GM18870 (cell line): ENCODE measurements around the gene P2RX6.

ENCODE experiments used
- ATAC-seq: cut with Tn5 transposase; IDR thresholded peaks from one replicate; pipeline ENCODE4 v1.9.1; 2021; ENCODE audit warnings: moderate library complexity; ENCODE audit not compliant: unreplicated experiment

The P2RX6 gene

DNA sequence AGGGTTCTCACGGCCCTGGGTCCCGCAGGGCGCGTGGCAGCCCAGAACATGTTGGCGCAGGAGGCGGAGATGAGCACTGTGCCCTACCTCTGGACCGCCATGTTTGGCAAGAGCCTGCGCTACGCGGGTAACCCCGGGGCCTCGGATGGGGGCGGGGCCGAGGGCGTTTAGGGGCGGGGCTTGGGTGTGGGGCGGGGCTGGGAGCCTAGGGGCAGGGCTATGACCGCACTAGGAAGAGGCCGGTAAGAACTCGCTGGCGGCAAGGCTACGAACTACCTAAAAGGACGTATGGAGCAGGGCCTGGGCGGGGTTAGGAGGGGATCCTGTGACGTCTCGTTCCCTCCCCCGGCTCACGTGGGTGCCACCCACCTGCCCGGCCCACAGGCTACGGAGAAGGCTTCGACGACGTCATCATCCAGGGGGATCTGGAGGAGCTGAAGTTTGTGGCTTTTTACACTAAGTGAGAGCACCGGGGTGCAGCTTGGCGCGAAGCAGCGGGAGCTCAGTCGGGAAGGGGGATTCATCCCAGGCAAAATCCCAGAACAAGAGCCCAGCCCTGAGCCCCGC, 35.6 kb upstream of the P2RX6 start:
- ATAC-seq = no peak

DNA sequence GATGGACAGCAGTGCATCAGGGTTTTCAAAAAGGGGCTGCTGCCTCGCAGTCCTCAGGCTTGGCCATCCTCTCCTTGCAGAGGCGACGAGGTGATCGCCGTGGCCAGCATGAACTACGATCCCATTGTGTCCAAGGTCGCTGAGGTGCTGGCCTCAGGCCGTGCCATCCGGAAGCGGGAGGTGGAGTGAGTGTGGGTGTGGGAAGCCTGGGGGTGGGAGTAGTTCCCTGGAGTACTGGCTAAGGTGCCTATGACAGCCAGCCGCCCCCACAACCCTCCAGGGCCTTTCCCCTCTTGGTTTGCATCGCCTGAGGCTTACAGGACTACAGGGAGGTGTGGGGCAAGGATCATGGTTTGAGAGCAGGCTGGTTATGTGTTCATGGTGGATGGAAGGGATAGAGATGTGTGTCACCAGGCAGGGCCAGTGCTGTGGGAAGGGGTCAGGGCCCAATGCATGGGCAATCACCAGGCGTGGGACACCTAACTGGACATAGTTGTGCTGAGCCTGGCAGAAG, 35.0 kb upstream of the P2RX6 start:
- no peak for ATAC-seq

DNA sequence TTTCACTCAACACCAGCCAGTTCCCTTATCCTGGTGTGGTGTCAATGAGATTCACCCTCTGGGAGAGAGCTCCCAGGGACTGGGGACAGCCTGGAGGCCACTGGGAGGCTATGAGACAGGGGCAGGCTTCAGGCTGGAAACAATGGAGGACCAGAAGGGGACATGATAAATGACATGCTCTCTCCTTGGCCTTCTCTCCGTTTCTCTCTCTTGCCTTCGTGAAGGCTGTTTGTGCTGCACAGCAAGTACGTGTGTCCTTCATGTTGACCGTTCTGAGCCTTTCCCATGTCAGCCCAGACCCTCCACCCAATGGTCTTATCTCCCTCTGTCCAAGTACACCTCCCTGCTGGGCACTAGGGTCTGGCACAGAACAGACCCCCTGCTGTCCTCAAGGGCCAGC, 34.4 kb upstream of the P2RX6 start:
- ATAC-seq = no peak

DNA sequence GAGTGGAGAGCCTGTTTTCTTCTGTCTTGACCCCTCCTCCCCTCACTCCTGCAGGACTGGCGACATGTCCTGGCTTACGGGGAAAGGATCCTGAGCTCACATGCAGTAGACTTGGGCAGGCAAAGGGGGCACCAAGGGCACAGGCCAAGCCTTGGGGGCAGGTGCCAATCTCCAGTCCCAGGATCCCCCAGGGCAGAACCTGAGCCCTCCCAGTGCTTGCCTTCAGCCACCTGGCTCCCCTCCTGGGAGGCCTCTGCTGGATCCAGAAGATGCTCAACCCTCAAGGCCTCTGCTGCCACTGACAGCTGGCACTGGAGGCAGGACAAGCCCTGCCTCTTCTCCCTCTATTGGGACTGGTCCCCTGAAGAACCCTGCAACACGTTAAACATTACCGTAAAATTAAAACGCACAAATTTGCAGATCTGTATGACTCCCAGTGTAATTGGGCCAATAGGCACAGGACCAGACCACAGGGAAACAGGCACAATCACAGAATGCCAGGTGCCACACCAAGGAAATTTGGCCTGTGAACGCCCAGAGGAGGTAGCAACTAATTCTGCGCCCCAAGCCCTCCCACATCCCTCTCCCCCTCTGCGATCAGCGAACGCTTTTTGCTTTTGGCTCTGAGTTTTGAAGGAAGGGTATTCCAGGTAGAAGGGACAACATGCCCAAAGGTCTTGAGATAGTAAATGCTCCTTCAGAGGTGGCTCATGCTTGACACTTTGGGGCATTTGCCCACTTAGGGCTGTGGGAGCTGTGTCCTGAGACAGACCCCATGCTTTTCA, 33.8 kb upstream of the P2RX6 start:
- ATAC-seq = no peak

DNA sequence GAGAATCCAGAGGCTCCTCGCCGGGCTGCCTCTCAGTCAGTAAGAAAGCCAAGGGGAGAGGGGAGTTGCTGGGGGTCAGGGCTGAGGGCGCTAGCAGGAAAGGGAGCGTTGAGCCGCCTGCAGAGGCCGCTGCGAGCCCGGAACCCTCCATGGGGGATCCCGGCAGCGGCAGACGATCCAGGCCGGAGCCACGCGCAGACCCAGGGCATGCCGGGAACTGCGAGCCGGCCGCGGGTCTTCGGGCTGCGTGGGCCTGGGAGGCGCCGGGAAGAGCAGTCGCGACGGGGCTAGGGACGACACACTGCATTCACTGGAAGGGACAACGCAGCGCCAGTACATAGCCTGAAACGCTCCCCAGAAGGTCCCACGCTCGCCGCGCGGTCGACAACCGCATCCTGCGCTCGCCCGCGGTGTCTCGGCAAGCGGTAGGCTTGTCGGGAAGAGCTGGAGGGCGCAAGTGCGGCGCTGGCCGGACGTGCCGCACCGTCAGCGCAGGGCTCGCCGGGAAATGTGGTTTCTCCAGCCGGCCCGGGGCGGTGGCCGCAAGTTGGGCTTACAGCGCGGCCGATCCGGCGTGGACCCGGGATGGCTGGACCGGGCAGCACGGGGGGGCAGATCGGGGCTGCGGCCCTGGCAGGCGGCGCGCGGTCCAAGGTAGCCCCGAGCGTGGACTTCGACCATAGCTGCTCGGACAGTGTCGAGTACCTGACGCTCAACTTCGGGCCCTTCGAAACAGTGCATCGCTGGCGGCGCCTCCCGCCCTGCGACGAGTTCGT, 33.0 kb upstream of the P2RX6 start, which contains the start of gene LZTR1:
Gene LZTR1, plus strand, starts transcription at position 511 of the 776 bp plus-strand sequence. Its CDS starts 75 bp downstream, at position 586.
- ATAC-seq = peak; percentile 58

DNA sequence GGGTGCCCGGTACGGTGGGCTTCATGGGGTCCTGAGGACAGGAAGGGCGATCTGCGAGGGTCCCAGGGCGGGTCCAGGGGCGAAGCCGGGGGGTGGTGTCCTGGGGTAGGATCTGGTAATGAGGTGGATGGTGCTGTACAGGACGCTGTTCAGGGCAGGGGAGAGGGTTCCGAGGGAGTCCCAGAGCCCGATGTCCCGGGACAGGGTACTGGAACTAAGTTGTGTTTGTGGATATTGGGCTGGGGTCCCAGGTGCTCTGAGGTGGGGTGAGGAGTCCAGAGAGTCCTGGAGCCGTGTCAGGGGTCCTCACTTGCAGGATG, 32.4 kb upstream of the P2RX6 start:
- no peak for ATAC-seq

DNA sequence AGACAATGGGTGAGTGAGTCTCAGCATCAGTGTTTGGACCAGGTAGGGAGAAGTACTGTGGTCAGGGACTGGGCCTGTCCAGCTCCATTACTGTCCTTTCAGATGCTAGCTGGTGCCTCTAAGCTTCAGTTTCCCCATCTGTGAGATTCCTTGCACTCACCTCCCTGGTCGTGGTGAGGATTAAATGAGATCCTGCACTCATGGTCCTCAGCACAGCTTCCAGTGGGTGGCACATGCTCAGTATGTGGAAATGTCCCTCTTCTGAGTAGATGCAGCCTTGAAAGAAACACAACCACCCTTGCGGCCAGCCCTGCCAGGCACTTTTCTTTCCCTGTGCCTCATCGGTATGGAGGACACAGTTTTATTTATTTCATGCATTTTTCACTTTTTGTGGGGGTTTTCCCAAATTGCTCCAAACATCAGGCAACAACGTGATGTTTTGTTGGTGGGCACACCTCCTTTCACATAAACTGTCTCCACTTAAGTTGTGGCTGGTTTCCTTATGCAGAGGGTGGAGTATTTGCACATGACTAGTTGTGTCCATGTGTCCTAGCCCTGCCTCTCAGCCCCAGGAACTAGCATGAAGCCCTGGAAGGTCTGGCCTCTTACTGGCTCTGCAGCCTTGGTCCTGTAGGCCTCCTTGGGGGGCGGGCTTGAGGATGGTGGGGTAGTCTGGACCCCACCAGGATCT, 31.7 kb upstream of the P2RX6 start:
- ATAC-seq = no peak

DNA sequence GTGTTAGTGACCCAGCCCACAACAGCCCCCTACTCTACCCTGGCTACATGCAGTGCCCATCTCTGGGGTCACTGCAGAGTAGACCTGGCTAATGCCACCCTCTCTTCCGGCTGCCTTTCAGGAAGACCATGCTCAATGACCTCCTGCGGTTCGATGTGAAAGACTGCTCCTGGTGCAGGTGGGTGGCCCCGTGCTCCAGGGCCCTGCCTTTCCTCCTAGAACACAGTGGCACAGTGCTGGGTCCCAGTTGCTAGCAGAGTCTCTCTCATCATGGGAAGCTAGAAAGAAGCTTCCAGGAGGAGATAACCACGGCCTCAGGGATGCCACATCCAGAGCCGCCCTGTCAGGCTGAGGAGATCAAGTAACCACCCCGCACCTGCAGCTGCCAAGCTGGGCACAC, 29.2 kb upstream of the P2RX6 start:
- no peak for ATAC-seq

DNA sequence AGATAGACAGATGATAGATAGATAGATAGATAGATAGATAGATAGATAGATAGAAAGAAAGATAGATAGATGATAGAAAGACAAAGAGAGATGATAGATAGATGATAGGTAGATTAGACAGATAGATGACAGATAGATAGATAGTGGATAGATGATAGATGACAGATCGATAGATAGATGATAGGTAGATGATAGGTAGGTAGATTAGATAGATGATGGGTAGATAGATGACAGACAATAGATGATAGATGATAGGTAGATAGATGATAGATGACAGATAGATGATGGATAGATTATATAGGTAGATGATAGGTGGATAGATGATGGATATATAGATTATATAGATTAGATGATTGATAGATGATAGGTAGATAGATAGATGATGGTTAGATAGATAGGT, 28.6 kb upstream of the P2RX6 start:
- no peak for ATAC-seq

DNA sequence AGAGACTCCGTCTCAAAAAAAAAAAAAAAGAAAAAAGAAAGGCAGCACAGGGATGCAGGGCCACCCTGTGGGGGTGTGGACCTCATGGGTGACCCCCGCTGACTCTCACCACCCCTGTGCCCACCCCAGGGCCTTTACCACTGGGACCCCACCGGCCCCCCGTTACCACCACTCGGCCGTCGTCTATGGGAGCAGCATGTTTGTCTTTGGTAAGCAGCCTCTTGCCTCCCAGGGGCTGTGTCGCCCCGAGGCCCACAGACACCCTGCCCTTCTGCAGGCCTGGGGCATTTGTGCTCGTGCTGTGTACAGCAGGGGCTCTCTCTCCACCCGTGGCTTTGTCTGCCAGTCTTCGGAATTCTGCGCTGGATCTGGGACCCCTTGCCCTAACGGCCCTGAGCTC, 27.6 kb upstream of the P2RX6 start:
- no peak for ATAC-seq

DNA sequence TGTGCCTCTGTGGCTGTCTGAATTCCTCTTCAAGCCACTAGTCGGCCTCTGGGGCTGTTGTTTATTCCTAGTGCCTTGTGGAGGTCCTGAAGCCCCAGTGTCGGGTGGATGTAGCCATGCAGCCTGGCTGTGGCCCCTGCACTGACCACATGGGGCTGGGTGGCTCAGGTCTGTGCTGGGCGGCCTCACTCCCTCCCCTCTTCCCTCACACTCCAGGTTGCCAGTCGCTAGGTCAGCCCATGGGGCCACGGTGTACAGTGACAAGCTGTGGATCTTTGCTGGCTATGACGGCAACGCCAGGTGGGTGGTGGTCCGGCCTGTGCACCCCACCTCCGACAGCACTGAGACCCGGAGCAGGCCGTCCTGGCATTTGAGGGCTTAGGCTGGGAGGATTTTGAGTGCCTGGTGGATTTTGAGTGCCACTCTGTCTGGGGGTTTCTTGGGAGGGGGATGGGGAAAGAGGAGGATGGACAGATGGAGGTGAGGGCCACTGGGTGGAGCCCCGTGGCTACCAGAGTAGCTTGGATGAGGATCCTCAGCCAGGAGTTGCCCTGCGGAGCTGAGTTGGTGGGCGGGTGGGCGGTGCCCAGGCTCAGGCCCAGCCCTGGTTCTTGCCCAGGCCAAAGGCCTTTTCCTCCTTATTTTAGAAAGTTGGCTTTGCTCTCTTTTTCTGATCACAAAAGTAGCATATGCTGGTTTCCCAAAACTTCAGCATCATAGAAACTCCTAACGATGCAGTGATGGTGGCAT, 26.2 kb upstream of the P2RX6 start:
- no peak for ATAC-seq

DNA sequence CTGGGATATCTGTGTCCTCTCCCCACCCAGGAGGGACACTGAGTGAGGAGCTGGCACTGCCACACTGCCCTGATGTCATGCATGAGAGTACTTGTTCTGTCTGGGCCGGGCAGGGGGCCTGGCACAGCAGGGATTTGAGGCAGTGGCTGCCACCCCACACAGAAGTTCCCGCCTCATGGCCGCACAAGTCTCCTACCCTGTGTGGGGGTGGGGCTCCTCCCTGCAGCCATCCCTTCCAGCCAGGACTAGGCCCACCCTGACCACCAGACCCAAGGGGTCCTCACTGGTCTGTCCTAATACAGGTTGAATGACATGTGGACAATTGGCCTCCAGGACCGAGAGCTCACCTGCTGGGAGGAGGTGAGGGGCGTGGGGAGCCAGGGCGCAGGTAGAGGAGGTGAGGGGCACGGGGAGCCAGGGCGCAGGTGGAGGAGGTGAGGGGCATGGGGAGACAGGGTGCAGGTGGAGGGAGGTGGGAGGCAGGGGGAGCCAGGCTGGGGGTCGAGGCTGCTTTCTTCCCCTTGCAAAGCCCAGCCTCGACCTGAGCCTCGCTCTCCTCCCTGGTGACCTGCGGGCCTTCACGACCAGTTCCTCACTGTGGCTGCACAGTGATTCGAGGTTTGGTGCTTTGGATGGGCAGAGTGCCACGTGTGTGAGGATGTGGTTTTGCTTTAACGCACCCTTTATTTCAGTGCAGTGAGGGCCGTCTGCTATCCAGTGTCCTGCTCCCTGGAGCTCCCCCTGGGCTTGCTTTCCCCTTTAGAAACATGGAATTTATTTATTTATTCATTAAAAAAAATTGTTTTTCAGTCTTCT, 25.4 kb upstream of the P2RX6 start:
- no peak for ATAC-seq

DNA sequence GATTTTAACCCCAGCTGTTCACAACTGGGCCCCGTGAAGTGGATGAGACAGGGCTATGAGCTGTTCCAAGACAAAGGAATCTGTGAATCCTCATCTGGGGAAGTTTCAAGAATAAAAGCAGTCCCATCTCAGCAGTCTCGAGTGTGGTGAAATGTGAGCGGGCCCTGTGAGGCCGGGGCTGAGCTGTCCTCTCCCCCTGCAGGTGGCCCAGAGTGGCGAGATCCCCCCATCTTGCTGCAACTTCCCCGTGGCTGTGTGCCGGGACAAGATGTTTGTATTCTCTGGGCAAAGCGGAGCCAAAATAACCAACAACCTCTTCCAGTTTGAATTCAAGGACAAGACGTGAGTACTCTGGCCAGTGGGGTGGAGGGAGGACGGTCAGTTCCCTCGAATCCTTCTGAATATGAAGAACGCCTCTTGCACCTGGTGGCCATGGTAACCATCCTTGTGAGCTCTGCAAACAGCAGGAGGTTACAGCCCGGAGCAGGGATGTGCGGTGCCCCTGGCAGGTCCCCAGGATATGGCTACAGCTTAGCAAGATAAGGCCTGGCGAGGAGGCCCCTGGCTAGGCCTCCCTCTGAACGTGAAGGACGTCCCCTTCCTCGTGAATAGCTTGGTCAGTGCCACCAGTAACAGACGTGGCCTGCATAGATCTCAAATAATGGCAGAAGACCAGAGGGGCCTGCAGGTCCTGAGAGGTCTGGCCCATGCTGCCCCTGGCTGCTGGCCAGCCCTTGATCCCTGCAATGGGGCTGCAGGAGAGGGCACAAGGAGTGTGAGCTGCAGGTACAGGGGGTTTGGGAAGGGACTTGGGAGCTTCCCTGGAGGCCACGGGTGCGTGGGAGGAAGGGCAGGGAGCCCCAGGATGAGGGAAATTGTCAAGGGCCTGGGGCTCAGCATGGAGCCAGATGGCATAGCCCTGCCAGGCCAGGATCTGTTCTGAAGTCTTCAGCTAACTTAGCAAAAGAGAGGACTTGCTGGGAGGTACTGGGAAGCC, 24.5 kb upstream of the P2RX6 start:
- no peak for ATAC-seq

DNA sequence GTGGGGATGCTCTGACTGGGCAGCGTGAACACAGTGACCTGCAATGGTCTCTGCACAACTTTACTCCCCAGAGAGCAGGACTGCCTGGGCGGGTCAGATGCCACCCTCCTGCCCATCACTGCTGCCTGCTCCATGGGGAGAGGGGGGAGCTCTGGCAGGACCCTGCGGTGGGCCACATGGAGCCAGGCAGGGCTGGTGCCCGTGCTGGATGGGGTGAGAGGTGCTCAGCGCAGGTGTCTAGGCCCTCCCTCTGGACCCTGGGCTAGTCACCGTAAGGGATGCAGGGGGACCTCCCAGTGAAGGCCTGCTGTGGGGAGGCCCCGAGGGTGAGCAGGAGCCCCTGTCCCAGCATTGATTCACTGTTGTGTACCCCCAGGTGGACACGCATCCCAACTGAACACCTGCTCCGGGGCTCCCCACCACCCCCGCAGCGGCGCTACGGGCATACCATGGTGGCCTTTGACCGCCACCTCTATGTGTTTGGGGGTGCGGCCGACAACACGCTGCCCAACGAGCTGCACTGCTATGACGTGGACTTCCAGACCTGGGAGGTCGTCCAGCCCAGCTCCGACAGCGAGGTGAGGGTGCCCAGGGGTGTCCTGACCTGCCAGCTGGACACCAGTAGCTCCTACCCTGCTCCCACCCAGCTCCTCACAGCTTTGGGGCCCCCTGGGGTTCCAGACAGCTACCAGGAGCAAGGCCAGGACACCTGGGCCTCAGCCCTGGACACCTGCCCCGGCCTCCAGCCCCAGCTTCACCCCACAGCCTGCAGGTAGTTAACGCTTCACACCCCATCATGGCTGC, 23.5 kb upstream of the P2RX6 start:
- no peak for ATAC-seq

DNA sequence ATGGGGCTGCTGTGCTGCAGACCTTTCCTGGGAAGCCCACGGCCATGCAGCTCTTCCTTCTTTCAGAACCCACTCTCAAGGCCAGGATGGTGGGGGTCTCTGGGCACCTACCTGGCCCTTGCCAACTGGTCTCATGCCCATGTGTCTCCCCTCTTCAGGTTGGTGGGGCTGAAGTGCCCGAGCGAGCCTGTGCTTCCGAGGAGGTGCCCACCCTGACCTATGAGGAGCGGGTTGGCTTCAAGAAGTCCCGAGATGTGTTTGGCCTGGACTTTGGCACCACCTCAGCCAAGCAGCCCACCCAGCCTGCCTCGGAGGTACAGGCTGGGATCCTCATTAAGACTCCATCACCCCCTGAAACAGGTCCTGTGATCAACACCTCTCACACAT, 22.9 kb upstream of the P2RX6 start:
- no peak for ATAC-seq

DNA sequence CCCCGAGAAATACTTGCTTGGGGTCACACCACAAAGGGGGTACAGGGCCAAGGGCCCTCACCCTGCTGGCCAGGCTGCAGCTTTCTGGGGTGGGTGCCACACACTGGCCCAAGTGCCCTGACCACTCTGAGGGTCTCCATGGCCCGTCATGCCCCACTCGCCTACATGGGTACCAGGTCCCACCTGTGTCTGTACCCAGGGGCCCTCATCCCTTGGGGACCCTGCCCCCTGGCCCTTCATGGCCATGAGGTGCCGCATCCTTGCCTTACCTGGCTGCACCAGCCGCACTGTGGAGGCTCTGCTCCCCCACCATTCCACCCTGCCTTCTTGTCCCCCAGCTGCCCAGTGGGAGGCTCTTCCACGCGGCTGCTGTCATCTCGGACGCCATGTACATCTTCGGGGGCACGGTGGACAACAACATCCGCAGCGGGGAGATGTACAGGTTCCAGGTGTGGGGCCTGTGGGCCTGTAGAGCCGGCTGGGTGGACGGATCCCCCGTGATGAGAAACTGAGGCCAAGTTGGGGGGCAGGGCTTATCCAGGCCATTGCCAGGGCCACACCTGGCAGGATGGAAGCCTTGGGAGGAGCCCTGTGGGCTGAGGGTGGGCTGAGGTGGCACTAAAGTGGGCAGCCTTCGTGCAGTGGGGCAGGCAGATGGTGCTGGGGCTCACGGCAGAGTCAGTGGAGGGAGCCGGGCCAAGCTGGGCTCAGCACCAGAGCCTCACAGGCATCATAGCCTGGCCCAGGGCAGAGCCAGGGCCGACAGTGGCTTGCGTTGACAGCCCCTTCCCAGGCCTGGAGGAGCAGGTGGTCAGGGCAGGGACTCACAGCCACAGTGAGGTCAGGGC, 22.3 kb upstream of the P2RX6 start:
- no peak for ATAC-seq
